HL-60 (cell line): ENCODE results near the gene CAMK2B.
"Not testable (repeated sequence)": the region's sequence is repeated elsewhere in the genome, so short reads cannot be mapped to it uniquely, and the experiment has no call there.

Experiments used
- GABPA ChIP-seq: IDR thresholded peaks from 2 replicates; pipeline ENCODE4 v1.6.1; 2012; ENCODE audit warnings: low read depth
- POLR2AphosphoS5 ChIP-seq: IDR thresholded peaks from 2 replicates; pipeline ENCODE4 v1.6.1; 2012; ENCODE audit warnings: low read depth
- TF ChIP-seq, protein P1 (sequence below): IDR thresholded peaks from one replicate; pipeline ENCODE4 v1.5.1; 2011; ENCODE audit warnings: low read length, control low read depth, inconsistent platforms; ENCODE audit not compliant: insufficient read depth

DNA sequence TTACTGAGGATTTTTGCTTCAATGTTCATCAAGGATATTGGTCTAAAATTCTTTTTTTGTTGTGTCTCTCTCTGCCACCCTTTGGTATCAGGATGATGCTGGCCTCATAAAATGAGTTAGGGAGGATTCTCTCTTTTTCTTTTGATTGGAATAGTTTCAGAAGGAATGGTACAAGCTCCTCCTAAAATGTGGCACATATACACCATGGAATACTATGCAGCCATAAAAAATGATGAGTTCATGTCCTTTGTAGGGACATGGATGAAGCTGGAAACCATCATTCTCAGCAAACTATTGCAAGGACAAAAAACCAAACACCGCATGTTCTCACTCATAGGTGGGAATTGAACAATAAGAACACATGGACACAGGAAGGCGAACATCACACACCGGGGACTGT, 125.2 kb downstream of the CAMK2B start:
- TF ChIP-seq, protein P1, sequence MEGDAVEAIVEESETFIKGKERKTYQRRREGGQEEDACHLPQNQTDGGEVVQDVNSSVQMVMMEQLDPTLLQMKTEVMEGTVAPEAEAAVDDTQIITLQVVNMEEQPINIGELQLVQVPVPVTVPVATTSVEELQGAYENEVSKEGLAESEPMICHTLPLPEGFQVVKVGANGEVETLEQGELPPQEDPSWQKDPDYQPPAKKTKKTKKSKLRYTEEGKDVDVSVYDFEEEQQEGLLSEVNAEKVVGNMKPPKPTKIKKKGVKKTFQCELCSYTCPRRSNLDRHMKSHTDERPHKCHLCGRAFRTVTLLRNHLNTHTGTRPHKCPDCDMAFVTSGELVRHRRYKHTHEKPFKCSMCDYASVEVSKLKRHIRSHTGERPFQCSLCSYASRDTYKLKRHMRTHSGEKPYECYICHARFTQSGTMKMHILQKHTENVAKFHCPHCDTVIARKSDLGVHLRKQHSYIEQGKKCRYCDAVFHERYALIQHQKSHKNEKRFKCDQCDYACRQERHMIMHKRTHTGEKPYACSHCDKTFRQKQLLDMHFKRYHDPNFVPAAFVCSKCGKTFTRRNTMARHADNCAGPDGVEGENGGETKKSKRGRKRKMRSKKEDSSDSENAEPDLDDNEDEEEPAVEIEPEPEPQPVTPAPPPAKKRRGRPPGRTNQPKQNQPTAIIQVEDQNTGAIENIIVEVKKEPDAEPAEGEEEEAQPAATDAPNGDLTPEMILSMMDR: not testable (repeated sequence)
- TF ChIP-seq POLR2AphosphoS5, GABPA: not testable (repeated sequence)
